K562 (cell line): ENCODE measurements around the gene PYGM. TPM values are rescaled to one million over a fixed set of nuclear protein-coding genes. Genes with fewer than 3 reads are reported as not detected.

ENCODE experiments used
- L3MBTL2 ChIP-seq: fragments of 450-650 bp; IDR thresholded peaks from 2 replicates; pipeline ENCODE4 v1.6.1; 2016; ENCODE audit warnings: mild to moderate bottlenecking, moderate library complexity
- SMAD1 ChIP-seq: fragments of 150-350 bp; IDR thresholded peaks from 2 replicates; pipeline ENCODE4 v1.6.1; 2014; ENCODE audit warnings: low read length, low read depth; ENCODE audit not compliant: partially characterized antibody
- ZNF24 ChIP-seq: fragments of 450-650 bp; IDR thresholded peaks from 2 replicates; pipeline ENCODE4 v1.6.1; 2016
- polyA plus RNA-seq, 8 experiments: library from polyadenylated mRNA; depleted of rRNA in 4 of 8; stranded (reverse) in 5 of 8; unstranded in 3 of 8; fragments of >200 nt; fragmentation: Nextera tagmentation in 2 of 8; fragmentation: Illumina TruSeq in 1 of 8; extraction: Ambion mirVana in 2 of 8; extraction: Trizol in 1 of 8; gene quantifications; 2 replicates each; pipeline versions ENCODE4 v1.2.1 to v1.2.3, GENCODE V29; 2011 to 2014; ENCODE audit warnings: inconsistent platforms in 1 of 8, missing spikeins in 1 of 8
- total RNA-seq, 7 experiments: library from RNA; depleted of rRNA in 6 of 7; stranded (reverse); fragments of >200 nt in 6 of 7; fragmentation: Illumina TruSeq in 2 of 7; extraction: Trizol in 2 of 7; gene quantifications; 2 replicates each; pipeline versions ENCODE4 v1.2.1 to v1.2.3, GENCODE V29; 2011 to 2021; ENCODE audit warnings: low replicate concordance in 1 of 7
- TF ChIP-seq, protein P1 (sequence below): fragments of 450-650 bp; IDR thresholded peaks from 2 replicates; pipeline ENCODE4 v1.6.1; 2016; ENCODE audit warnings: mild to moderate bottlenecking, moderate library complexity
- TF ChIP-seq, protein P2 (sequence below), 2 experiments: IDR thresholded peaks; 2 replicates each; pipeline ENCODE4 v1.6.1; 2011; ENCODE audit warnings: borderline replicate concordance in 1 of 2, control low read depth in 1 of 2, low read depth in 1 of 2, low read length in 1 of 2, mild to moderate bottlenecking in 1 of 2, mixed read lengths in 1 of 2, moderate library complexity in 1 of 2; ENCODE audit not compliant: insufficient read depth in 1 of 2, insufficient read length in 1 of 2, poor library complexity in 1 of 2, severe bottlenecking in 1 of 2; ENCODE audit errors: extremely low read depth in 1 of 2

The PYGM gene
- total and polyA plus RNA-seq, 9 of the 15 experiments (the other 6 are each of a cell fraction or from before 2014, with no cell fraction given): 0.07 to 1.5 (median 0.68) TPM

DNA sequence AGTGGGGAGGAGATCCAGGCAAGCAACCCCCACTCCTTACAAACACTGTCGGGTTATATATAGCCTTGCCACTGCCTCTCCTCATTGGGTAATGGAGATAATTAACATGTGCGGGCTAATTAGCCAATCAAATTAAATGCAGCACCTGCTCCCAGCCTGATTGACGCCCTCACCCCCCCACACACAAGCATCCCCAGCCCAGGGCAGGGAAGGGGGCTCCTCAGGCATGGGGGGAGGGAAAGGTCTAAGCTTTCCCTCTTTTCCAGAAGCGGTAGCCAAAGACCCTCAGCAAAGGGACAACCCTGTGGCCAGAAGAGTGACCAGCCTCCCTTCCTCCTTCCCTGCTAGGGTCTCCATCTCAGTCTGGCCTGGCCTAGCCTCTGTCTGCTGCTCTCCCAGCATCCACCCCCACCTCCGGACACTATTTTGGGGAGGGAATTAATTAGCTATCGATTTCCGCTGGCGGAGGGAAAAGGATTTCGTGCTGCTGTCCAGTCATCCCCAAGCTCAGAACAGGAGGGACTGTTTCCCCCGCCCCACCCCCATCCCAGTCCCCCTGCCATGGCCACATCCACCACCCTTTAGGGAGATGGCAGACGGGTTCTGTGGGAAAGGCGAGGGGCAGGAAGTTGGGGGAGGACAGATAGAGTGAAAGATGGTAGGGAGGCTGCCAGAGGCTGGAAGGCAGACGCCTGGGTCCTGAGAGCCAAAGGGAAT lies 43.9 kb downstream of the PYGM start (continued):
- TF ChIP-seq, protein P1, sequence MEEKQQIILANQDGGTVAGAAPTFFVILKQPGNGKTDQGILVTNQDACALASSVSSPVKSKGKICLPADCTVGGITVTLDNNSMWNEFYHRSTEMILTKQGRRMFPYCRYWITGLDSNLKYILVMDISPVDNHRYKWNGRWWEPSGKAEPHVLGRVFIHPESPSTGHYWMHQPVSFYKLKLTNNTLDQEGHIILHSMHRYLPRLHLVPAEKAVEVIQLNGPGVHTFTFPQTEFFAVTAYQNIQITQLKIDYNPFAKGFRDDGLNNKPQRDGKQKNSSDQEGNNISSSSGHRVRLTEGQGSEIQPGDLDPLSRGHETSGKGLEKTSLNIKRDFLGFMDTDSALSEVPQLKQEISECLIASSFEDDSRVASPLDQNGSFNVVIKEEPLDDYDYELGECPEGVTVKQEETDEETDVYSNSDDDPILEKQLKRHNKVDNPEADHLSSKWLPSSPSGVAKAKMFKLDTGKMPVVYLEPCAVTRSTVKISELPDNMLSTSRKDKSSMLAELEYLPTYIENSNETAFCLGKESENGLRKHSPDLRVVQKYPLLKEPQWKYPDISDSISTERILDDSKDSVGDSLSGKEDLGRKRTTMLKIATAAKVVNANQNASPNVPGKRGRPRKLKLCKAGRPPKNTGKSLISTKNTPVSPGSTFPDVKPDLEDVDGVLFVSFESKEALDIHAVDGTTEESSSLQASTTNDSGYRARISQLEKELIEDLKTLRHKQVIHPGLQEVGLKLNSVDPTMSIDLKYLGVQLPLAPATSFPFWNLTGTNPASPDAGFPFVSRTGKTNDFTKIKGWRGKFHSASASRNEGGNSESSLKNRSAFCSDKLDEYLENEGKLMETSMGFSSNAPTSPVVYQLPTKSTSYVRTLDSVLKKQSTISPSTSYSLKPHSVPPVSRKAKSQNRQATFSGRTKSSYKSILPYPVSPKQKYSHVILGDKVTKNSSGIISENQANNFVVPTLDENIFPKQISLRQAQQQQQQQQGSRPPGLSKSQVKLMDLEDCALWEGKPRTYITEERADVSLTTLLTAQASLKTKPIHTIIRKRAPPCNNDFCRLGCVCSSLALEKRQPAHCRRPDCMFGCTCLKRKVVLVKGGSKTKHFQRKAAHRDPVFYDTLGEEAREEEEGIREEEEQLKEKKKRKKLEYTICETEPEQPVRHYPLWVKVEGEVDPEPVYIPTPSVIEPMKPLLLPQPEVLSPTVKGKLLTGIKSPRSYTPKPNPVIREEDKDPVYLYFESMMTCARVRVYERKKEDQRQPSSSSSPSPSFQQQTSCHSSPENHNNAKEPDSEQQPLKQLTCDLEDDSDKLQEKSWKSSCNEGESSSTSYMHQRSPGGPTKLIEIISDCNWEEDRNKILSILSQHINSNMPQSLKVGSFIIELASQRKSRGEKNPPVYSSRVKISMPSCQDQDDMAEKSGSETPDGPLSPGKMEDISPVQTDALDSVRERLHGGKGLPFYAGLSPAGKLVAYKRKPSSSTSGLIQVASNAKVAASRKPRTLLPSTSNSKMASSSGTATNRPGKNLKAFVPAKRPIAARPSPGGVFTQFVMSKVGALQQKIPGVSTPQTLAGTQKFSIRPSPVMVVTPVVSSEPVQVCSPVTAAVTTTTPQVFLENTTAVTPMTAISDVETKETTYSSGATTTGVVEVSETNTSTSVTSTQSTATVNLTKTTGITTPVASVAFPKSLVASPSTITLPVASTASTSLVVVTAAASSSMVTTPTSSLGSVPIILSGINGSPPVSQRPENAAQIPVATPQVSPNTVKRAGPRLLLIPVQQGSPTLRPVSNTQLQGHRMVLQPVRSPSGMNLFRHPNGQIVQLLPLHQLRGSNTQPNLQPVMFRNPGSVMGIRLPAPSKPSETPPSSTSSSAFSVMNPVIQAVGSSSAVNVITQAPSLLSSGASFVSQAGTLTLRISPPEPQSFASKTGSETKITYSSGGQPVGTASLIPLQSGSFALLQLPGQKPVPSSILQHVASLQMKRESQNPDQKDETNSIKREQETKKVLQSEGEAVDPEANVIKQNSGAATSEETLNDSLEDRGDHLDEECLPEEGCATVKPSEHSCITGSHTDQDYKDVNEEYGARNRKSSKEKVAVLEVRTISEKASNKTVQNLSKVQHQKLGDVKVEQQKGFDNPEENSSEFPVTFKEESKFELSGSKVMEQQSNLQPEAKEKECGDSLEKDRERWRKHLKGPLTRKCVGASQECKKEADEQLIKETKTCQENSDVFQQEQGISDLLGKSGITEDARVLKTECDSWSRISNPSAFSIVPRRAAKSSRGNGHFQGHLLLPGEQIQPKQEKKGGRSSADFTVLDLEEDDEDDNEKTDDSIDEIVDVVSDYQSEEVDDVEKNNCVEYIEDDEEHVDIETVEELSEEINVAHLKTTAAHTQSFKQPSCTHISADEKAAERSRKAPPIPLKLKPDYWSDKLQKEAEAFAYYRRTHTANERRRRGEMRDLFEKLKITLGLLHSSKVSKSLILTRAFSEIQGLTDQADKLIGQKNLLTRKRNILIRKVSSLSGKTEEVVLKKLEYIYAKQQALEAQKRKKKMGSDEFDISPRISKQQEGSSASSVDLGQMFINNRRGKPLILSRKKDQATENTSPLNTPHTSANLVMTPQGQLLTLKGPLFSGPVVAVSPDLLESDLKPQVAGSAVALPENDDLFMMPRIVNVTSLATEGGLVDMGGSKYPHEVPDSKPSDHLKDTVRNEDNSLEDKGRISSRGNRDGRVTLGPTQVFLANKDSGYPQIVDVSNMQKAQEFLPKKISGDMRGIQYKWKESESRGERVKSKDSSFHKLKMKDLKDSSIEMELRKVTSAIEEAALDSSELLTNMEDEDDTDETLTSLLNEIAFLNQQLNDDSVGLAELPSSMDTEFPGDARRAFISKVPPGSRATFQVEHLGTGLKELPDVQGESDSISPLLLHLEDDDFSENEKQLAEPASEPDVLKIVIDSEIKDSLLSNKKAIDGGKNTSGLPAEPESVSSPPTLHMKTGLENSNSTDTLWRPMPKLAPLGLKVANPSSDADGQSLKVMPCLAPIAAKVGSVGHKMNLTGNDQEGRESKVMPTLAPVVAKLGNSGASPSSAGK: 0 out of 2 replicates have a peak, but pooled peaks have one; percentile 52
- TF ChIP-seq SMAD1: no peak
- peak; percentile 79 for TF ChIP-seq L3MBTL2
- no peak for TF ChIP-seq ZNF24
- TF ChIP-seq, protein P2, sequence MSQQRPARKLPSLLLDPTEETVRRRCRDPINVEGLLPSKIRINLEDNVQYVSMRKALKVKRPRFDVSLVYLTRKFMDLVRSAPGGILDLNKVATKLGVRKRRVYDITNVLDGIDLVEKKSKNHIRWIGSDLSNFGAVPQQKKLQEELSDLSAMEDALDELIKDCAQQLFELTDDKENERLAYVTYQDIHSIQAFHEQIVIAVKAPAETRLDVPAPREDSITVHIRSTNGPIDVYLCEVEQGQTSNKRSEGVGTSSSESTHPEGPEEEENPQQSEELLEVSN (IDR thresholded peaks at IDR 0.05; ENCODE audit: borderline replicate concordance in 1 of 2, extremely low read depth in 1 of 2, insufficient read depth in 1 of 2, insufficient read length in 1 of 2, low read depth in 1 of 2, low read length in 1 of 2, poor library complexity in 1 of 2, severe bottlenecking in 1 of 2): peak in 1 of 2 experiments; percentile 51
